H1 (cell line): ENCODE results near the gene THUMPD2. TPM values are rescaled to one million over a fixed set of nuclear protein-coding genes. Genes with fewer than 3 reads are reported as not detected.
A peak's percentile ranks its signal among the peaks of the same experiment; 100 is the strongest.

Source experiments
- CTCF ChIA-PET: fragments of 300-600 bp; sonication (Branson Sonifier 250); formaldehyde crosslinking; loops from one replicate; lab custom pipeline; 2021; ENCODE audit not compliant: partially characterized antibody; lab: Charles Lee
- POLR2A ChIA-PET: fragments of 300-600 bp; sonication (Branson Sonifier 250); formaldehyde crosslinking; loops from one replicate; lab custom pipeline; 2021; ENCODE audit warnings: inconsistent platforms; ENCODE audit not compliant: partially characterized antibody; lab: Charles Lee
- DNase-seq, 2 experiments: peaks; one replicate each; pipeline versions ENCODE4 v3.0.0 to v3.0.0-alpha.2; 2010 to 2022; ENCODE audit warnings: low spot score in 2 of 2, low read depth in 1 of 2, mixed read lengths in 1 of 2
- FAIRE-seq: peaks from 2 replicates; lab custom pipeline; 2011; peaks lifted over from hg19 to GRCh38; lab: Jason Lieb, UNC
- H2AFZ ChIP-seq: 2 replicates; pipeline ENCODE4 v1.8.1; 2012; ENCODE audit warnings: low read length, inconsistent platforms
- H2AK5ac ChIP-seq: 2 replicates; pipeline ENCODE4 v1.6.1; 2013; ENCODE audit warnings: low read depth, low read length
- H2BK120ac ChIP-seq: replicated peaks from 2 replicates; pipeline ENCODE3; 2013; ENCODE audit warnings: low read depth, low read length, inconsistent platforms
- H2BK12ac ChIP-seq: 2 replicates; pipeline ENCODE4 v1.6.1; 2013; ENCODE audit warnings: low read depth, low read length
- H2BK15ac ChIP-seq: 2 replicates; pipeline ENCODE4 v1.6.1; 2013; ENCODE audit warnings: low read length
- H2BK20ac ChIP-seq: 2 replicates; pipeline ENCODE4 v1.6.1; 2013; ENCODE audit warnings: low read length
- H2BK5ac ChIP-seq: 2 replicates; pipeline ENCODE4 v1.6.1; 2013; ENCODE audit warnings: low read depth, low read length
- H3K14ac ChIP-seq: 2 replicates; pipeline ENCODE4 v1.6.1; 2013; ENCODE audit warnings: inconsistent platforms; ENCODE audit not compliant: insufficient read length
- H3K18ac ChIP-seq: 2 replicates; pipeline ENCODE4 v1.6.1; 2013; ENCODE audit warnings: low read length; ENCODE audit errors: extremely low read depth
- H3K23ac ChIP-seq: 2 replicates; pipeline ENCODE4 v1.6.1; 2013; ENCODE audit warnings: inconsistent platforms; ENCODE audit not compliant: insufficient read length
- H3K23me2 ChIP-seq: 2 replicates; pipeline ENCODE4 v1.6.1; 2013; ENCODE audit warnings: low read depth, low read length
- H3K27ac ChIP-seq: 2 replicates; pipeline ENCODE4 v1.6.1; 2011; ENCODE audit warnings: low read depth, low read length, inconsistent platforms
- H3K27me3 ChIP-seq, 4 experiments: replicated peaks in 1 of 4; 1 replicate in 1 of 4; 2 replicates in 3 of 4; pipeline versions ENCODE4 v1.6.1 to v1.8.1; 2011 to 2013; ENCODE audit warnings: low read length in 3 of 4, mild to moderate bottlenecking in 3 of 4, inconsistent platforms in 2 of 4, mixed read lengths in 2 of 4, moderate library complexity in 1 of 4; ENCODE audit not compliant: control insufficient read depth in 3 of 4, insufficient read depth in 3 of 4; ENCODE audit errors: extremely low read depth in 1 of 4
- H3K36me3 ChIP-seq, 4 experiments: 2 replicates each; pipeline versions ENCODE4 v1.6.1 to v1.8.1; 2011 to 2013; ENCODE audit warnings: mild to moderate bottlenecking in 4 of 4, low read length in 3 of 4, moderate library complexity in 2 of 4, control low read depth in 1 of 4, inconsistent platforms in 1 of 4; ENCODE audit not compliant: insufficient read depth in 4 of 4, control insufficient read depth in 2 of 4
- H3K4ac ChIP-seq: replicated peaks from 2 replicates; pipeline ENCODE3; 2013; ENCODE audit warnings: low read length, low read depth, mixed read lengths, inconsistent platforms; ENCODE audit not compliant: insufficient read length
- H3K4me1 ChIP-seq, 4 experiments: replicated peaks in 1 of 4; 1 replicate in 1 of 4; 2 replicates in 3 of 4; pipeline versions ENCODE4 v1.6.1 to v1.8.1; 2011 to 2013; ENCODE audit warnings: low read length in 3 of 4, inconsistent platforms in 2 of 4, mixed read lengths in 1 of 4; ENCODE audit not compliant: insufficient read depth in 4 of 4, control insufficient read depth in 3 of 4
- H3K4me2 ChIP-seq, 2 experiments: 2 replicates each; pipeline versions ENCODE4 v1.6.1 to v1.8.1; 2011 to 2013; ENCODE audit warnings: low read depth in 2 of 2, low read length in 2 of 2, control low read depth in 1 of 2, inconsistent platforms in 1 of 2, mild to moderate bottlenecking in 1 of 2; ENCODE audit not compliant: insufficient read depth in 1 of 2
- H3K4me3 ChIP-seq, 4 experiments: fragments of 200-600, 300-600 bp in 1 of 4; sonication (generic), shearing (Covaris generic), sonication (Bioruptor Twin) in 1 of 4; 2 replicates each; pipeline versions ENCODE4 v1.5.1 to v1.8.1; 2011 to 2016; ENCODE audit warnings: low read length in 4 of 4, low read depth in 3 of 4, control low read depth in 2 of 4, inconsistent platforms in 2 of 4, mild to moderate bottlenecking in 2 of 4, mixed read lengths in 1 of 4, moderate library complexity in 1 of 4; ENCODE audit not compliant: insufficient read depth in 2 of 4; ENCODE audit errors: extremely low read depth in 1 of 4
- H3K56ac ChIP-seq: replicated peaks from 2 replicates; pipeline ENCODE3; 2013; ENCODE audit warnings: low read depth, mild to moderate bottlenecking, mixed read lengths, low read length, inconsistent platforms; ENCODE audit not compliant: insufficient read length
- H3K79me1 ChIP-seq: 2 replicates; pipeline ENCODE4 v1.6.1; 2013; ENCODE audit warnings: low read depth, low read length, control low read depth
- H3K79me2 ChIP-seq, 2 experiments: 2 replicates each; pipeline versions ENCODE4 v1.6.1 to v1.8.1; 2012 to 2013; ENCODE audit warnings: low read length in 2 of 2, mild to moderate bottlenecking in 2 of 2, inconsistent platforms in 1 of 2; ENCODE audit not compliant: insufficient read depth in 2 of 2, control insufficient read depth in 1 of 2
- H3K9ac ChIP-seq, 4 experiments: replicated peaks in 1 of 4; 1 replicate in 1 of 4; 2 replicates in 3 of 4; pipeline versions ENCODE4 v1.6.1 to v1.8.1; 2011 to 2013; ENCODE audit warnings: low read depth in 3 of 4, low read length in 3 of 4, control low read depth in 2 of 4, mild to moderate bottlenecking in 2 of 4, moderate library complexity in 2 of 4, inconsistent platforms in 1 of 4; ENCODE audit errors: extremely low read depth in 1 of 4
- H3K9me3 ChIP-seq, 2 experiments: 2 replicates each; pipeline versions ENCODE4 v1.6.1 to v1.8.1; 2012 to 2013; ENCODE audit warnings: mild to moderate bottlenecking in 2 of 2, moderate library complexity in 2 of 2, control low read depth in 1 of 2, inconsistent platforms in 1 of 2, low read depth in 1 of 2, low read length in 1 of 2, mixed read lengths in 1 of 2; ENCODE audit not compliant: insufficient read depth in 2 of 2
- H4K20me1 ChIP-seq, 2 experiments: replicated peaks in 1 of 2; 2 replicates each; pipeline versions ENCODE3 to v1.8.1; 2011 to 2013; ENCODE audit warnings: inconsistent platforms in 2 of 2, low read length in 2 of 2, mild to moderate bottlenecking in 1 of 2; ENCODE audit not compliant: insufficient read depth in 2 of 2, control insufficient read depth in 1 of 2
- H4K5ac ChIP-seq: 2 replicates; pipeline ENCODE4 v1.6.1; 2013; ENCODE audit warnings: low read length, low read depth, mixed read lengths, inconsistent platforms; ENCODE audit not compliant: insufficient read length
- H4K8ac ChIP-seq: 2 replicates; pipeline ENCODE4 v1.8.0; 2013; ENCODE audit warnings: mild to moderate bottlenecking, moderate library complexity, low read length, inconsistent platforms; ENCODE audit not compliant: insufficient read depth; ENCODE audit errors: extremely low read depth
- H4K91ac ChIP-seq: replicated peaks from 2 replicates; pipeline ENCODE3; 2013; ENCODE audit warnings: low read length, mixed read lengths, inconsistent platforms; ENCODE audit not compliant: insufficient read length
- EGR1 ChIP-seq: IDR thresholded peaks from 2 replicates; pipeline ENCODE4 v1.6.1; 2011; ENCODE audit warnings: low read depth, low read length, borderline replicate concordance
- NRF1 ChIP-seq: IDR thresholded peaks from 2 replicates; pipeline ENCODE4 v1.6.1; 2011; ENCODE audit warnings: mild to moderate bottlenecking, low read depth, low read length, improper control_type of control experiment
- WGBS, 2 experiments: shearing (Covaris generic) in 1 of 2; methylation state at CpG; one replicate each; pipeline versions ENCODE4 v1.1.6 to v1.1.7; 2013 to 2015; ENCODE audit warnings: low lambda C conversion rate in 2 of 2, mixed read lengths in 2 of 2, inconsistent platforms in 1 of 2, low coverage in 1 of 2, missing lambda C conversion rate in 1 of 2; ENCODE audit not compliant: insufficient replicate concordance in 2 of 2, insufficient coverage in 1 of 2, insufficient read length in 1 of 2; ENCODE audit errors: extremely low coverage in 1 of 2, missing lambda C conversion rate in 1 of 2; 5-methylcytosine and 5-hydroxymethylcytosine counted together
- polyA plus RNA-seq, 7 experiments: library from polyadenylated mRNA; depleted of rRNA in 3 of 7; stranded (reverse) in 5 of 7; unstranded in 2 of 7; fragments of >200 nt in 5 of 7; fragments of 200-250 nt in 2 of 7; gene quantifications; 1 replicate in 5 of 7; 2 replicates in 1 of 7; 4 replicates in 1 of 7; pipeline versions ENCODE4 v1.2.1 to v1.2.3, GENCODE V29; 2011 to 2013; ENCODE audit warnings: missing spikeins in 2 of 7, mixed read lengths in 2 of 7
- total RNA-seq: library from RNA; stranded (reverse); fragmentation: NEBNext Ultra II Directional; extraction: Animal tissue kit (Norgen Biotek cat#: 25700); gene quantifications from 2 replicates; pipeline ENCODE4 v1.2.1, GENCODE V29; 2021

The THUMPD2 gene
- total and polyA plus RNA-seq, 2 of the 8 experiments (the other 6 are each of a cell fraction or from before 2014, with no cell fraction given) = 8.6 to 17.0 TPM

DNA sequence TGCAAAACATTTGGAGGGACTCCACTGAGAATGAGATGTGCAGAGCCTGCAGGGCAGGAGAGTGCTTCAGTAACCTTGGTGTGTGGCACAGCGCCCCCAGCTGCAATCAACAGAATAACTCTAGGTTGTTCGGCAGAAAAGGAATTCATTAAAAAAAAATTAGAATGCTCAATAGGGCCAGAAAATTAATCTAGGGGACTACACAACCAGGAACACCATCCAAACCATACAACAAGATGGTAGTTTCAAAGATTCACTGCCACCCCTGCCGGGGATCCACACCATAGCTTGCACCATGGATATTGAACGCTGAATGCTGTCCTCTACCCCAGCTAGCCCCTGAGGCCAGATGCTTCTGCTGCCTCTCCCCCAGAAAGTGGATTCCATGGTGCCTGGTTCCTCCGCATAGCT is 50.1 kb downstream of the THUMPD2 start:
- Histone ChIP-seq H2BK12ac (no peak overlapping the region), H3K27me3 (no peaks in the 10 kb centered on the region), H3K36me3 (peaks cover 0 to 4% (median 0%) of the 10 kb centered on the region in 4 experiments; a peak in 2 of 8 replicates), H3K9ac (no peak overlapping the region), H2BK120ac (no peak overlapping the region), H3K79me1 (no peaks in the 10 kb centered on the region), H2AFZ (no peak overlapping the region), H2BK20ac (no peak overlapping the region), H3K23me2 (no peaks in the 10 kb centered on the region), H2BK5ac (no peak overlapping the region), H3K14ac (no peak overlapping the region), H4K8ac (no peak overlapping the region), H2AK5ac (no peak overlapping the region), H3K56ac (no peak overlapping the region), H4K91ac (no peak overlapping the region), H3K27ac (no peak overlapping the region), H3K4ac (no peak overlapping the region), H3K18ac (no peak overlapping the region), H3K23ac (no peak overlapping the region), H2BK15ac (no peak overlapping the region), H4K5ac (no peak overlapping the region), H3K9me3 (no peaks in the 10 kb centered on the region), H3K4me3 (no peak overlapping the region), H3K4me2 (no peak overlapping the region), H3K79me2 (no peaks in the 10 kb centered on the region), H4K20me1 (peaks cover 0 to under 1% of the 10 kb centered on the region in 2 experiments), H3K4me1 (no peaks in the 10 kb centered on the region)
- FAIRE-seq (no peak), DNase-seq (peak; percentile 3 to 69)
- CTCF ChIA-PET = interaction anchor here (0.5 to 9.8 kb wide), 35 partner anchors 10 to 781 kb away, joined by 3 to 109 read pairs (median 4); no protein-coding TSS in a partner anchor
- POLR2A ChIA-PET = interaction anchor here (0.9 kb wide), 1 partner anchor 14 kb away, joined by 3 read pairs; no protein-coding TSS in a partner anchor
- 62% methylated on average over 5 of the region's 5 CpGs; no CpG with 5 or more reads in 1 of the 2 experiments for WGBS, 2 experiments
- TF ChIP-seq EGR1 (no peak), NRF1 (no peak)
